NCI-H2107 (cell line): ENCODE measurements around the gene CRELD1.
"Not testable (repeated sequence)": the region's sequence is repeated elsewhere in the genome, so short reads cannot be mapped to it uniquely, and the experiment has no call there.

Experiments
- DNase-seq: peaks from one replicate; lab custom pipeline; 2025; lab: John Stamatoyannopoulos, UW

CRELD1 gene

GRCh38 chr3:9935966-9936510 lies 2.4 kb downstream of the CRELD1 start:
- DNase-seq = no peak

GRCh38 chr3:9937486-9938238 lies 4.0 kb downstream of the CRELD1 start:
- no peak for DNase-seq

GRCh38 chr3:9938966-9939365 lies 5.3 kb downstream of the CRELD1 start:
- no peak for DNase-seq

GRCh38 chr3:9939906-9940305 lies 6.3 kb downstream of the CRELD1 start:
- DNase-seq = not testable (repeated sequence)

- no peak for DNase-seq
Observed at GRCh38 chr3:9940746-9941145, 7.1 kb downstream of the CRELD1 start.

- DNase-seq = no peak
Observed at GRCh38 chr3:9942164-9942563, 8.5 kb downstream of the CRELD1 start.

GRCh38 chr3:9942934-9943690 lies 9.5 kb downstream of the CRELD1 start:
- DNase-seq = no peak

- no peak for DNase-seq
Observed at GRCh38 chr3:9944271-9944670, 10.6 kb downstream of the CRELD1 start.

GRCh38 chr3:9945358-9945757 lies 11.7 kb downstream of the CRELD1 start:
- DNase-seq = no peak

GRCh38 chr3:9946112-9947024 lies 12.7 kb downstream of the CRELD1 start:
- DNase-seq = peak; percentile 36

- DNase-seq = peak; percentile 46
Observed at GRCh38 chr3:9947025-9947995, 13.7 kb downstream of the CRELD1 start.

- DNase-seq = no peak
Observed at GRCh38 chr3:9948586-9948985, 15.0 kb downstream of the CRELD1 start.

GRCh38 chr3:9949115-9949514 lies 15.5 kb downstream of the CRELD1 start:
- no peak for DNase-seq

- DNase-seq = no peak
Observed at GRCh38 chr3:9949626-9950025, 16.0 kb downstream of the CRELD1 start.

- DNase-seq = no peak
Observed at GRCh38 chr3:9951126-9951525, 17.5 kb downstream of the CRELD1 start.

GRCh38 chr3:9951598-9951961 lies 17.9 kb downstream of the CRELD1 start:
- no peak for DNase-seq

GRCh38 chr3:9951962-9952805 lies 18.6 kb downstream of the CRELD1 start, which contains the start of gene PRRT3:
PRRT3 (minus strand) TSS chr3:9952408; CDS start chr3:9950115, 2,293 bp downstream.
- DNase-seq = no peak

- peak; percentile 67 for DNase-seq
Observed at GRCh38 chr3:9955067-9955502, 21.5 kb downstream of the CRELD1 start.

- DNase-seq = no peak
Observed at GRCh38 chr3:9955611-9956352, 22.1 kb downstream of the CRELD1 start.
